ENCODE data around the gene COPB2.

- TF ChIP-seq, protein P1, sequence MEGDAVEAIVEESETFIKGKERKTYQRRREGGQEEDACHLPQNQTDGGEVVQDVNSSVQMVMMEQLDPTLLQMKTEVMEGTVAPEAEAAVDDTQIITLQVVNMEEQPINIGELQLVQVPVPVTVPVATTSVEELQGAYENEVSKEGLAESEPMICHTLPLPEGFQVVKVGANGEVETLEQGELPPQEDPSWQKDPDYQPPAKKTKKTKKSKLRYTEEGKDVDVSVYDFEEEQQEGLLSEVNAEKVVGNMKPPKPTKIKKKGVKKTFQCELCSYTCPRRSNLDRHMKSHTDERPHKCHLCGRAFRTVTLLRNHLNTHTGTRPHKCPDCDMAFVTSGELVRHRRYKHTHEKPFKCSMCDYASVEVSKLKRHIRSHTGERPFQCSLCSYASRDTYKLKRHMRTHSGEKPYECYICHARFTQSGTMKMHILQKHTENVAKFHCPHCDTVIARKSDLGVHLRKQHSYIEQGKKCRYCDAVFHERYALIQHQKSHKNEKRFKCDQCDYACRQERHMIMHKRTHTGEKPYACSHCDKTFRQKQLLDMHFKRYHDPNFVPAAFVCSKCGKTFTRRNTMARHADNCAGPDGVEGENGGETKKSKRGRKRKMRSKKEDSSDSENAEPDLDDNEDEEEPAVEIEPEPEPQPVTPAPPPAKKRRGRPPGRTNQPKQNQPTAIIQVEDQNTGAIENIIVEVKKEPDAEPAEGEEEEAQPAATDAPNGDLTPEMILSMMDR (IDR thresholded peaks at IDR 0.05): no peak
- TF ChIP-seq POLR2A (IDR thresholded peaks at IDR 0.05): no peak
These were observed 24.9 kb downstream of the COPB2 start for GRCh38 chr3:139364549-139364948.

All from thyroid gland (tissue), 4 donors.